HG02840 (cell line): ENCODE measurements around the gene HOXA3.

Experiments used
- ATAC-seq: cut with Tn5 transposase; IDR thresholded peaks from one replicate; pipeline ENCODE4 v1.9.1; 2021; ENCODE audit warnings: mild to moderate bottlenecking, moderate library complexity, moderate number of reproducible peaks; ENCODE audit not compliant: unreplicated experiment, low FRiP score

The HOXA3 gene

DNA sequence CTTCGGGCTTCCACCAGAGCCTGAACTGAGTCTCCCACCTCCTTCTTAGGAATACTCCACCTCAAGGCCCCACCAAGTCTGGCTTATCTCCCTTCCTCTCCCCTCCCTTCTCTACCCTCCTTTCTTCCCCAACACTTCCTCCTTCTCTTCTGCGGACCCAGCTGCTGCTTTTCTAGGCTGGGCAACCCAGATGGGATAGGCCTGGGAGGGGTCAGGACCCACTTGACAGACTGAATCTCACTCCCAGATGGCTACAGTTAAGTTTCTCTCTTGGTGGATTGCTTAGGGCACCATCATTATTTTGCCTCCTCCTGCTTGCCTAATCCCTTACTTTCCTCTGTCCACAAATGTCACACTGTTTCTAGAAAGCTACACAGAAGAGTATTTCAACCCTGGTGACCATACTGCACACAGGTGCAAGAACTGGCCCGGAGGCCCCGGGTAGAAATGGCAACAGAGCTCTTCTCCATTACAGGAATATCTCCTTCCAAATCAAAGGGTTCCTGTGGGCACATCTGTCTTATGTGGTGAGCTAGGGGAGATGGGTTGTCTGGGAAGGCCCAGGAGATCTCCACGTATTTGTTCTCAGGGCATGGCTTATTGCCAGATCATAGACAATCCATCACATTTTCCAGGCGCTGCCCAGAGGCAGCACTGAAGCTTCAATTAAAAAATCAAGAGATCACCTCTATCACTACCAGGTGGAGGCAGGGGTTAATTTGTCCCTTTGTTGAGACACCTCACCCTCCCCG, 37.8 kb upstream of the HOXA3 start:
- ATAC-seq: no peak

- ATAC-seq: no peak
These were observed 37.1 kb upstream of the HOXA3 start for GRCh38 chr7:27189295-27189996.

- ATAC-seq: no peak
These were observed 36.3 kb upstream of the HOXA3 start for GRCh38 chr7:27188386-27189294.

DNA sequence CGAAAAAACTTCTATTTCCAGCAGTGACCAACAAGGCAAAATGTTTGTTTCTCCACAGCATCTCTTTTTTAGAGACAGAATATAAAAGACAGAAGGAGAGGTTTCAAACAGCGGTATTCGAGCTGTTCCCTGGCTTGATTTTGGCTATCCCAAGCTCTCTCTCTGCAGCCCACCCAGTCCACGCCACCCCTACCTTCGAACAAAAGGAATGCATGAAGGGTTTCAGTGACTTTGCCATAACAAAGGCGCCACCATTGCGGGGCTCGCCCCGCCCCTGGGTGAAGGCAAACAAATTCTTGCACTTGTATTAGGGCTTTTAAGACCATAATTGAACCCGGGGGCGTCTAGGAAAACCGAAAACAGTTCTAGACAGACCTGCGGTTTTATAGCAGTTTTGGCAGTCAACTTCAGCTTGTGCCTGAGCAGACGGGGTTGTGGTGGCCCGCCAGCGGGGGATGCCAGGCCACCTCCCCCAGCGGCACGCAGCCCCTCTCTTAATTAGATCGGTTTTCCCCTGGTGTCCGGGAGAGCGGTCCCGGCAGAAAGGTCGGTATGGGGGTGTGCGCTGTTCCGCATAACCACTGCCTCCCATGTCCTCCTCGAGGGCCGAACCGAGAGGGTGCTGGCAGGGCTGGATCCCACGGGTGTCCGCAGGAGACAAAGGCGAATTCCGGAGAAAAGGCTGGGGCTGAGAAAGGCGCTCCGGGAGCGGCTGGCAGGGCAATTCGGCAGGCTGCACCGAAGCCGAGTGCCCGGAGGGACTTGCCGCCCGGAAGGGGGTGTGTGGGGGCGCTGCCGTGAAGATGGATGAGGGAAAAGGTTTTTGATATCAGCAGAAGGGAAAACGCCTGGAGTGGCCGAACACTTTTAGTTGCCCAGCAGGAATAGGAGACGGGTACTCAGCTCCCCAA, 35.3 kb upstream of the HOXA3 start:
- ATAC-seq: no peak

- ATAC-seq: no peak
These were observed 34.5 kb upstream of the HOXA3 start for GRCh38 chr7:27186668-27187474.

GRCh38 chr7:27185854-27186667, 33.7 kb upstream of the HOXA3 start:
- ATAC-seq: no peak

DNA sequence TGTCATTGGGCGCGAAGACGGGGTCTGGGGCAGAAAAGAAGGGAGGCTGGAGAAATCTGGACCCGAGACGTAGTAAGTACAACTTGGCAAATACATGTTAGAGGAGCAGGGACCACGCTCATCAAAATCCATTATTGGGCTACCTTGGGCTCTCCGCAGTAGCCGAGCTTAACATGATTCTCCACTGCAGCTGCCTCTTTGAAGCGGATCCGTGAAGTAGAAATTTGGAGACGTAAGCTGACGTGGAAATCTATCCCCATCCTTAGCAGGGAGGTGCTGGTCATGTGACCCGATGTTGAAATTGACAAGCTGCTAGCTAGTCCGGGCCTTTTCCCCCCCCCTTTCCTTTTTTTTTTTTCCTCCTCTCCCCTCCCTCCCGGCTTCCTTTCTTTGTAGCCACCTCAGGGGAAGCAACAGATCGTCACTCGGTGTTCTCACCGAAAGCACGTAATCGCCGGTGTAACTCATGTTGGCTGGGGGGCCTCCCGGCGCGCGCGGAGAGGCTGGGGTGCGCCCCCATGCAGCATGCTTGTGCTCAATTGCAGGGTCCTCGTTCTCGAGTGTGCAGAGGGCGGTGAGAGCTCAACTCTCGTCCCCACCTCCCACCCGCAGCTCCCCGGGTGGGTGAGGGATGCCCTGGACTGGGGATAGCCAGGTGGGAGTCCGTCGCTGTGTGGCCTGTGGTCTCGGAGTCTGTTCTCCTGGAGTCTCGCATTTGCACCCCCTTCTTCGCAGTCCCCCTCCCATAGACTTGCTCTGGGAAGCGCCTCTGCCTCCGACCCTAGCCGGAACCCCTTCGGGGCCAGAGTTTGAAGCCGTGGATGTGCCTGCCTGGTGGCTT, 32.9 kb upstream of the HOXA3 start, which contains the start of gene HOXA11:
TSS of gene HOXA11 (minus strand) at position 220 of the 841 bp plus-strand sequence. CDS start at position 132, 88 bp downstream.
- no peak for ATAC-seq

- no peak for ATAC-seq
These were observed 32.1 kb upstream of the HOXA3 start for GRCh38 chr7:27184337-27185012.

DNA sequence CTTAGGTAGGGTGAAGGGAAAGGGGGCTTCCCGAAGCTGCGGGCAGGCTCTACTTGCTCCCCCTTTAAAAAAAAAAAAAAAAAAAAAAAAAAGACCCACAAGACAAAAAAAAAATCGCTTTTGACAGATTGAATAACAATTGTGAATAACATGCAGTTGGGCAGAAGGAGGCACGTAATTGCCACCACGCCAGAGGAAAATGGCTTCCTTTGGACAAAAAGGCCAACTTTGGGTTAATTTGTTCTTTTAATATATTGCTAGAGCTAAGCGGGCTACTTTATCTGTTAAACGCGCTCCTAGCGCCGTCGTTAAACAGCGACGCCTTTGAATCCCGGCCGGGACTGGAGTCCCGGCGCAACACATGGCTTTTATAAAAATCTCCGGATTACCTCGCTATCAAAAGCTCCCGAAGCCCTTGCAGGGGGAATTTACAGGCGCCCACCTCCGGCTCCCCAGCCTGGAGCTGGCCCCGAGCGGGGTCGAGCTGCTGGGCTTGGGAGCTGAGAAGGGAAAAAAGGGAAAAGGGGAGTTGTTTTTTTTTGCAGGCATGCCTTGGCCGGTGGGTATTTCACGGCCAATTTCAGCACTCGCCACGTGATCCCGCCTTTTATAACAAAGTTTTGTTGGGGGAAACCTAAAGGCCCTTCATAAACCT, 31.4 kb upstream of the HOXA3 start:
- no peak for ATAC-seq

DNA sequence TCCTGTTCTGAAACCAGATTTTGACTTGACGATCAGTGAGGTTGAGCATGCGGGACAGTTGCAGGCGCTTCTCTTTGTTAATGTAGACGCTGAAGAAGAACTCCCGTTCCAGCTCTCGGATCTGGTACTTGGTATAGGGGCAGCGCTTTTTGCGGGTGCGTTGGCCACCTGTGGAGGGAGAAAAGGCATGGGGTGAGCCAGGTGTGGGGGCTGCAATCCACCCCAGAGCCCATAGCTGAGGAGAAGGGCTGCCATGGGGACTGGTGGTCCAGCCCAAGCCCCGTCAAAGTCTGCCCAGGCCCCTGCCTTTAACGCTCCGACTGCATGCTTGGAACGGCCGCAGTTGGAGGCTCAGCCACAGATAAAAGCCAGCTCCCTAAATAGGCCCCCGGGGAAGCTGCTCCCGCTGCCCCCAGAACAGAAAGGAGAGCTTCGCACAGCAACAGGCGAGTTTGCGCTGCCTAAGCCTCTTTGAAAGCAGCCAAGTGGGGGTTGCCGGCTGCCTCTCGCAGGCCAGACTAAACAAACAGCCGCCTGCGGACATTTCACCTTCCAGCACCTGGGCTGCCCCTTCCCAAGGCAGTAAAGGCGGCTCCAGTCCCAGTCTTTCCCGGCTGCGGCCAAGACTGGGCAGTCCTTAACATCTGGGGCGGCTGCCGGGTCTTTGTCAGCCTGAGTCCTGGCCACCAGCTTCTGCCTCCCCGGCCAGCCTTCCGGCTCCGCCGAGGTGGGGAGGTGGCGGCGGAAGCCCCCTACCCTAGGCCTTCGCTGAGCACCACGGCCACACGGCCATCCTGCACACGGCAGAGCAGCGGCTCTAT, 30.7 kb upstream of the HOXA3 start:
- ATAC-seq: no peak

DNA sequence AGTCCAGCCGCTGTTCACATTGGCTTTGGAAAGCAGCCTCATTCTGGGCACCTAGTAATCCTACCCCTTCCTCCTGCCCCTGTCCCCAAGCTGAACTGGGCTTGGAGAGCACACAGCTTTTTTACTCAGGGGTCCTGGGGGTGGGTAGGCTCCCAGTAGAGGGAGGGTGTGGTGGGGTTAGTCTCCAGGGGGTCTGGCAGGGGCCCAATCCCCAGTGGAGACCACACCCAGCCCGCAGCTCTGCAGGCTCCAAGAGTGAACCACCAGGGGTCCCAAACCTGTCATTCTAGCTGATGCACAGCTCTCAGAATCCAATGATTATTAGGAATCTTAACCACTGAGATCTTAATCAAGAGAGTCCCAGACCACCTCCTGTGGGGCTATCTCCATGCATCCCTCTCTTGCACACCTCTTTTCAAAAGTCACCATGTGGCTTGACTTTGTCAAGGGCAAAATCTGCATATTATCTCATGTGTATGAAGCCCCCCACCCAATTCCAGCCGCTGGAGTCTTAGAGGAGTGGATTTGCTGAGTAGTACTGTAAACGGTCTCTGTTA, 30.0 kb upstream of the HOXA3 start:
- no peak for ATAC-seq

GRCh38 chr7:27181795-27182275, 29.5 kb upstream of the HOXA3 start:
- no peak for ATAC-seq

DNA sequence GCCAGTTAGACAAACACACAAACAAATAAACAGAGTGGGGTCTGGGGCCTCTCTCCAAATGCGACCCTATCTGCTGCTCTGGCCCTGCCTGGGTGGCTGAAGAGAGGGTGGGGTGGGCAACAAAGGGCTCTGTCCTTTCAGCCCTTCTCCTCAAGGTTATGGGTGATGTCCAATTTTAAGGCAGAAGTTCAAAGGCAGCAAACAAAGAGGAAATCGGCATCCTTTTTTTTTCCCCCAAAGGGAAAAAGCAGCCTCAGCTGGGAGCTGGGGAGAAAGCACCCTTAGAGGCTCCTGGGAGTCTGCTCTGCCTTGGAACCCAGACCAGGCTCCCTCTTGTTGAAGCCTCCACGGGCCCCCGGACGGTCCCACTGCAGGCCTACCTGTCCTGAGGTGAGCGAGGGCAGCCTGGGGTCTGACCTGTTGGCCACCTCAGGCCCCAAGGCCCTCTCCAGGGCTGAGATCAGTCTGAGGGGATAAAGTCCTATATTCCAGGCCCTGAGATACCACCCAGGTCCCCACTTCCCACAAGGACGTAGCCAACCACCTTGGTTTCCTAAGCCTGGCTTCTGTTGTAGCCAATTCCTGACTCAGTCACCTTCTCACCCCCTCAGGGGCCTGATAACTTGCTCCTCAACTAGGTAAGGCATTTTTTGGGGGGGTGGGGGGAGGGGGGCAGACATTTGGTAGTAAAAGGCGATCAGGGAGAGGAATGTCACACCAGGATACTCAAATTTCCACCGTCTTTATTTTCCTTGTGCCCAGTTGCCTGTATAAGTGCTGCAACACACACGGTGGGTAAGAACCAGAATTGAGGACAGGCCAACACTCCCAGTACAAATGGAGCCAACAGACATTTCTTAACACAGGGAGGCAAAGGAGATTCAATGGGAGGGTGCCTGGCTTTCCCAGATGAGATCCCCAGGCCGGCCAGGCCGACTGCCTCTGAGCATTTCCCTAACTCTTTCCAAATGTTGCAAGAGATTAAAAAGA, 28.3 kb upstream of the HOXA3 start:
- no peak for ATAC-seq
